Activated CD8-positive, alpha-beta T cell treated with anti-CD3 and anti-CD28 coated beads for 36 hours (primary cell): Measurements from ENCODE around the gene CAV1. TPM values are rescaled to one million over a fixed set of nuclear protein-coding genes. Genes with fewer than 3 reads are reported as not detected.

Experiments
- ATAC-seq: fragments of 200-7000 bp; cut with Tn5 transposase; one replicate; pipeline ENCODE4 v1.10.0; 2021; ENCODE audit warnings: mild to moderate bottlenecking, moderate library complexity
- CTCF ChIA-PET: fragments of 350-600 bp; sonication (Branson Sonifier 250); formaldehyde crosslinking; loops from one replicate; lab custom pipeline; 2021; ENCODE audit warnings: antibody characterized with exemption; lab: Charles Lee
- POLR2A ChIA-PET: fragments of 350-600 bp; sonication (Branson Sonifier 250); formaldehyde crosslinking; loops from one replicate; lab custom pipeline; 2021; ENCODE audit warnings: antibody characterized with exemption; lab: Charles Lee
- DNase-seq: peaks from one replicate; pipeline ENCODE4 v3.0.0-alpha.2; 2020
- H3K27ac Mint-ChIP-seq: one replicate; pipeline ENCODE4 v1.8.0; 2021; ENCODE audit warnings: mild to moderate bottlenecking, mixed read lengths
- H3K27me3 Mint-ChIP-seq: one replicate; pipeline ENCODE4 v1.8.0; 2021; ENCODE audit warnings: mixed read lengths
- H3K36me3 Mint-ChIP-seq: one replicate; pipeline ENCODE4 v1.8.0; 2021; ENCODE audit warnings: low read depth, mixed read lengths
- H3K4me1 Mint-ChIP-seq: one replicate; pipeline ENCODE4 v1.8.0; 2021; ENCODE audit warnings: low read depth, mixed read lengths
- H3K4me3 Mint-ChIP-seq: one replicate; pipeline ENCODE4 v1.8.0; 2021; ENCODE audit warnings: mild to moderate bottlenecking, moderate library complexity, mixed read lengths
- H3K9me3 Mint-ChIP-seq: one replicate; pipeline ENCODE4 v1.8.0; 2021; ENCODE audit warnings: mixed read lengths
- CTCF ChIP-seq: fragments of 200-600 bp; IDR thresholded peaks from one replicate; pipeline ENCODE4 v1.8.0; 2022; ENCODE audit warnings: antibody characterized with exemption, mild to moderate bottlenecking
- intact Hi-C: fragments of 100-400 bp; cut with micrococcal nuclease; formaldehyde crosslinking; loops from one replicate; pipeline ENCODE4 v1.10.0; 2022
- total RNA-seq, 2 experiments: library from RNA; stranded (reverse); gene quantifications; one replicate each; pipeline ENCODE4 v1.2.3, GENCODE V29; 2021

CAV1 gene
- total RNA-seq, 2 experiments from 2014 or later, result 0.18 to 0.74 TPM

- no peak for TF ChIP-seq CTCF
- DNase-seq, result no peak
- H3K27ac Mint-ChIP-seq, result no peak overlapping the region
- POLR2A ChIA-PET, result interaction anchor here (1.0 kb wide), 2 partner anchors 11 to 25 kb away, joined by 3 read pairs; no protein-coding TSS in a partner anchor
- no peaks in the 10 kb centered on the region for H3K9me3 Mint-ChIP-seq
- ATAC-seq, result no peak
- intact Hi-C loops, result no loop called here
- no peak overlapping the region for H3K4me3 Mint-ChIP-seq
- no peaks in the 10 kb centered on the region for H3K36me3 Mint-ChIP-seq
- no peaks in the 10 kb centered on the region for H3K4me1 Mint-ChIP-seq
- peaks cover 13% of the 10 kb centered on the region for H3K27me3 Mint-ChIP-seq
- CTCF ChIA-PET, result interaction anchor here (0.8 kb wide), 1 partner anchor 25 kb away, joined by 3 read pairs; no protein-coding TSS in a partner anchor
Measured at GRCh38 chr7:116551692-116552091, 26.9 kb downstream of the CAV1 start.

DNA sequence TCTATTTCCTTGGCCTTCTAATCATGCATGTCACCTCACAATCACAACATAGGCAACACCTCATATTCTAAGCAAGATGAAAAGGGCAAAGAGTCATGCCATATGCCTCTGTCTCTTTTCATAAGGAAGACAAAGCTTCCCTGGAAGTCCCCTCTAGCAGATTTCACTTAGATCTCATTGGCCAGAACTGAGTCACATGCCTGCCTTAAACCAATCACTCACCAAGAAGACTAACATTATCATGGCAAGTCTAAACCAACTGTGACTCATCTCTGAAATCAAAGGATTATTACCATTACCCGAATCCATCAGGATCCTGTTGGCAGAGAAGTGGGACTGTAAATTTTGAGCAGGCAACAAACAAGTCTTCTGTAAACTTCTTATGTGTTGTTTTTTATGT, 27.8 kb downstream of the CAV1 start:
- ChIA-PET CTCF (interaction anchor here (0.8 kb wide), 1 partner anchor 26 kb away, joined by 3 read pairs; no protein-coding TSS in a partner anchor), POLR2A (no interaction called here)
- Mint-ChIP-seq H3K27me3 (peaks cover 16% of the 10 kb centered on the region), H3K36me3 (no peaks in the 10 kb centered on the region), H3K9me3 (no peaks in the 10 kb centered on the region), H3K27ac (no peak overlapping the region), H3K4me3 (no peak overlapping the region), H3K4me1 (no peaks in the 10 kb centered on the region)
- no peak for ATAC-seq
- no peak for DNase-seq
- intact Hi-C loops, result no loop called here
- no peak for TF ChIP-seq CTCF

- ChIA-PET CTCF (interaction anchor here (0.9 to 1.0 kb wide), 2 partner anchors 28 to 38 kb away, joined by 3 read pairs; no protein-coding TSS in a partner anchor), POLR2A (no interaction called here)
- no peaks in the 10 kb centered on the region for H3K9me3 Mint-ChIP-seq
- H3K27ac Mint-ChIP-seq, result no peak overlapping the region
- H3K36me3 Mint-ChIP-seq, result no peaks in the 10 kb centered on the region
- DNase-seq (no peak), ATAC-seq (no peak)
- intact Hi-C loops, result no loop called here
- H3K4me1 Mint-ChIP-seq, result no peaks in the 10 kb centered on the region
- peaks cover 20% of the 10 kb centered on the region for H3K27me3 Mint-ChIP-seq
- TF ChIP-seq CTCF, result no peak
- no peak overlapping the region for H3K4me3 Mint-ChIP-seq
Measured at GRCh38 chr7:116553168-116553964, 28.5 kb downstream of the CAV1 start.

DNA sequence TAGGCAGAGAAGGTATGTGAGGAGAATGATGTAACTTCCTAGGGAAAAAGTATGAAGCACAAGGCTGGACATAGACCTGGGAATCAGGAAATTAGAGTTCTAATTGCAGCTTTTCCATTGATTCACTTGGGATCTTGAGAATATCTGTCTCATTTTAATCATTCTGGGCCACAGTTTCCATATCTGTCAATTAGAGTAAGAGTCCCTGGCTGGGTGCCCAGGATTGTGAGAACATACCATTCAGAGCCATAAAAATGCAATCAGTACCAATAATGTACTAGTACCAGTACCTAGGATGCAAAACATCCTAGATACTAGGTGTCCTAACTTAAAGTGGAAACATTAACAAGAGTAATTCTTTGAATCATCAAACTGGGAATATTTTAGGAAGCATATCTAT, 29.6 kb downstream of the CAV1 start:
- Mint-ChIP-seq H3K9me3 (no peaks in the 10 kb centered on the region), H3K4me3 (no peak overlapping the region), H3K4me1 (no peaks in the 10 kb centered on the region), H3K27me3 (peaks cover 23% of the 10 kb centered on the region), H3K27ac (no peak overlapping the region), H3K36me3 (no peaks in the 10 kb centered on the region)
- ChIA-PET CTCF (interaction anchor here (0.9 to 1.0 kb wide), 2 partner anchors 29 to 37 kb away, joined by 3 read pairs; no protein-coding TSS in a partner anchor), POLR2A (no interaction called here)
- ATAC-seq (no peak), DNase-seq (no peak)
- TF ChIP-seq CTCF, result no peak
- intact Hi-C loops, result no loop called here

DNA sequence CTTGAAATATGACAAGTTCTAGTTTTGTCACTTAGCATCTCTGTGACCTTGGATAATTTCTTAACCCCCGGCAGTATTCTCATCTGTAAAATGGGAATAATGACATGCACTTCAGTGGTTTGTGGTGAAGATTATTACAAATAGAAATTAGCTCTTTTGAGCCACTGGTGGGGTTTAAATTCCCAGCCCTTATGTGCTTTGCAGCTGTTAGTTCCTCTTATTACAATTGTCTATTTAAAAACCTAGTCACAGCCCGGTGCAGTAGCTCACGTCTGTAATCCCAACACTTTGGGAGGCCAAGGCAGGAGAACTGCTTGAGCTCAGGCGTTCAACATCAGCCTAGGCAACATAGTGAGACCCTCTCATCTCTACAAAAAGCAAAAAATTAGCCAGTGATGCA, 30.1 kb downstream of the CAV1 start:
- ChIA-PET POLR2A (no interaction called here), CTCF (no interaction called here)
- intact Hi-C loops, result no loop called here

More for the DNA sequence above, 30.1 kb downstream of the CAV1 start:
- ATAC-seq, result no peak
- H3K27ac Mint-ChIP-seq, result no peak overlapping the region
- H3K4me1 Mint-ChIP-seq, result no peaks in the 10 kb centered on the region
- H3K36me3 Mint-ChIP-seq, result no peaks in the 10 kb centered on the region
- no peak overlapping the region for H3K4me3 Mint-ChIP-seq
- H3K9me3 Mint-ChIP-seq, result no peaks in the 10 kb centered on the region
- no peak for TF ChIP-seq CTCF
- peaks cover 26% of the 10 kb centered on the region for H3K27me3 Mint-ChIP-seq
- DNase-seq, result no peak
